Neural crest cell (in vitro differentiated cells): ENCODE measurements around the gene VSIG10L2. TPM values are rescaled to one million over a fixed set of nuclear protein-coding genes. Genes with fewer than 3 reads are reported as not detected.

Experiments
- DNase-seq: peaks from one replicate; pipeline ENCODE4 v3.0.0; 2021; ENCODE audit warnings: low read depth, mixed read lengths, low spot score
- H3K27ac Mint-ChIP-seq: one replicate; pipeline ENCODE4 v1.8.0; 2021; ENCODE audit warnings: mild to moderate bottlenecking, mixed read lengths; ENCODE audit not compliant: unreplicated experiment
- H3K27me3 Mint-ChIP-seq: 2 replicates; pipeline ENCODE4 v1.8.0; 2021; ENCODE audit warnings: low read depth, mild to moderate bottlenecking, mixed read lengths
- H3K36me3 Mint-ChIP-seq: 2 replicates; pipeline ENCODE4 v1.8.0; 2021; ENCODE audit warnings: low read depth, mild to moderate bottlenecking, mixed read lengths
- H3K4me1 Mint-ChIP-seq: 2 replicates; pipeline ENCODE4 v1.8.0; 2021; ENCODE audit warnings: mixed read lengths
- H3K4me3 Mint-ChIP-seq: one replicate; pipeline ENCODE4 v1.8.0; 2021; ENCODE audit warnings: mild to moderate bottlenecking, mixed read lengths
- H3K9me3 Mint-ChIP-seq: 2 replicates; pipeline ENCODE4 v1.8.0; 2021; ENCODE audit warnings: mixed read lengths
- total RNA-seq: library from RNA; stranded (reverse); gene quantifications from 2 replicates; pipeline ENCODE4 v1.2.1, GENCODE V29; 2021
- TF ChIP-seq, protein P1 (sequence below): fragments of 200-600 bp; sonication (generic); conservative IDR thresholded peaks from 2 replicates; pipeline ENCODE4 v1.5.0; 2021; ENCODE audit warnings: antibody characterized with exemption, mild to moderate bottlenecking

Gene VSIG10L2
- total RNA-seq, 1 donor from 2014 or later, result not detected

DNA sequence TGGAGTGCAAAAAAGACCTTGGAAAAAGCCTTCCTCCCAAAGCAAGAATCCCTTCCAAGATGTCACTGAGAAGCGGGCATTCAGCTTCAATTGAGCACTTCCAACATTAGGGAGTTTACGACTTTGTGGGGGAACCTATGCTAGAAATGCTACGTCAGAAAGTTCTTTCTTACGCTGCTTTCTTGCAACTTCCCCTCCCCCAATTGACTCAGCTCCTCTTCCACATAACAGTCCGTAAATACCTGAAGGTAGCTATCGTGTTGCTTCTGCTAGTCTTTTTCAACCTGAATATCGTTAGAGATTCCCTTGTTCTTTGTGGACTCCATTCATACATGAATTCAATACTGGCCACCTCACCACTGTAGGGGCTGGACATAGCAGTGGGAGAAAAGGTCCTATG, 47.0 kb downstream of the VSIG10L2 start:
- Mint-ChIP-seq H3K9me3 (no peaks in the 10 kb centered on the region), H3K27me3 (no peaks in the 10 kb centered on the region), H3K36me3 (peaks cover 3% of the 10 kb centered on the region), H3K4me3 (no peak overlapping the region), H3K27ac (no peak overlapping the region), H3K4me1 (peaks cover 17% of the 10 kb centered on the region)
- DNase-seq, result no peak
- TF ChIP-seq, protein P1, sequence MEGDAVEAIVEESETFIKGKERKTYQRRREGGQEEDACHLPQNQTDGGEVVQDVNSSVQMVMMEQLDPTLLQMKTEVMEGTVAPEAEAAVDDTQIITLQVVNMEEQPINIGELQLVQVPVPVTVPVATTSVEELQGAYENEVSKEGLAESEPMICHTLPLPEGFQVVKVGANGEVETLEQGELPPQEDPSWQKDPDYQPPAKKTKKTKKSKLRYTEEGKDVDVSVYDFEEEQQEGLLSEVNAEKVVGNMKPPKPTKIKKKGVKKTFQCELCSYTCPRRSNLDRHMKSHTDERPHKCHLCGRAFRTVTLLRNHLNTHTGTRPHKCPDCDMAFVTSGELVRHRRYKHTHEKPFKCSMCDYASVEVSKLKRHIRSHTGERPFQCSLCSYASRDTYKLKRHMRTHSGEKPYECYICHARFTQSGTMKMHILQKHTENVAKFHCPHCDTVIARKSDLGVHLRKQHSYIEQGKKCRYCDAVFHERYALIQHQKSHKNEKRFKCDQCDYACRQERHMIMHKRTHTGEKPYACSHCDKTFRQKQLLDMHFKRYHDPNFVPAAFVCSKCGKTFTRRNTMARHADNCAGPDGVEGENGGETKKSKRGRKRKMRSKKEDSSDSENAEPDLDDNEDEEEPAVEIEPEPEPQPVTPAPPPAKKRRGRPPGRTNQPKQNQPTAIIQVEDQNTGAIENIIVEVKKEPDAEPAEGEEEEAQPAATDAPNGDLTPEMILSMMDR, result no peak

- no peaks in the 10 kb centered on the region for H3K9me3 Mint-ChIP-seq
- H3K36me3 Mint-ChIP-seq, result peaks cover 4% of the 10 kb centered on the region
- no peak overlapping the region for H3K4me3 Mint-ChIP-seq
- peaks cover 17% of the 10 kb centered on the region for H3K4me1 Mint-ChIP-seq
- H3K27me3 Mint-ChIP-seq, result no peaks in the 10 kb centered on the region
- TF ChIP-seq, protein P1, result no peak
- no peak overlapping the region for H3K27ac Mint-ChIP-seq
- no peak for DNase-seq
Measured at GRCh38 chr11:125994509-125994908, 48.7 kb downstream of the VSIG10L2 start.

DNA sequence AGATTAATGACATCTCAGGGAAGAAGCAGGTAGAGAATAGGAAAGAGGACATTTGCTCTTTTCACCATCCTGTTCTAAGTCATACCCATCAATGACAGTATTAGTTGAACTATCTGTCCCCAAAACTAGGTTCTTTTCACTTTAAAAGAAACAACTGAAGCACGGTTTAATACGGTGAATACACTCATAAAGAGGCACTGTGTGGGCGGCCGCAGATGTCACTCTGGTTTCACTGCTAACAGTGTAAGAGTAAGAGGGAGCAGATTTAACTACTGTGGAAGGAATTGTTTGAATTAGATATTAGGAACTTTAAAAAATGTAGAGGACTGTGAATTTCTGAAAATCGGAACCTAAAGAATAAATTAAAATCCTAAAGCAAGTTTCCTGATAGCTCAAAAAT, 49.5 kb downstream of the VSIG10L2 start:
- Mint-ChIP-seq H3K4me3 (no peak overlapping the region), H3K36me3 (peaks cover 7% of the 10 kb centered on the region)
- no peak for DNase-seq

DNA sequence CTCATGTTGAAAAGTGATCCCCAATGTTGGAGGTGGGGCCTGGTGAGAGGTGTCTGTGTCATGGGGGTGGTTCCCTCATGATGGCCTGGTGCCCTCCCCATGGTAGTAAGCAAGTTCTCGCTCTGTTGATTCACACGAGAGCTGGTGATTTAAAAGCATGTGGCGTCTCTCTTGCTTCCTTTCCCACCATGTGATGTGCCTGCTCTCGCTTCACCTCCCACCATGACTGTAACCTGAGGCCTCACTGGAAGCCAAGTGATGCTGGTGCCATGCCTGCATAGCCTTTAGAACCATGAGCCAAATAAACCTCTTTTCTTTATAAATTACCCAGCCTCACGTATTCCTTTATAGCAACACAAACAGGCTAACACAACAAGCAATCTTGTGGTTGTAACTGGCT, 52.4 kb downstream of the VSIG10L2 start:
- no peak for DNase-seq
- peaks cover 18% of the 10 kb centered on the region for H3K36me3 Mint-ChIP-seq

More for the DNA sequence above, 49.5 kb downstream of the VSIG10L2 start:
- no peak overlapping the region for H3K27ac Mint-ChIP-seq
- no peaks in the 10 kb centered on the region for H3K9me3 Mint-ChIP-seq
- H3K27me3 Mint-ChIP-seq, result no peaks in the 10 kb centered on the region
- TF ChIP-seq, protein P1, result no peak
- H3K4me1 Mint-ChIP-seq, result peaks cover 17% of the 10 kb centered on the region

GRCh38 chr11:125999234-125999880, 53.5 kb downstream of the VSIG10L2 start:
- Mint-ChIP-seq H3K4me3 (no peak overlapping the region), H3K9me3 (no peaks in the 10 kb centered on the region), H3K4me1 (peaks cover 14% of the 10 kb centered on the region), H3K27me3 (no peaks in the 10 kb centered on the region), H3K36me3 (peaks cover 18% of the 10 kb centered on the region), H3K27ac (no peak overlapping the region)
- DNase-seq, result no peak
- TF ChIP-seq, protein P1, result no peak

More for the DNA sequence above, 52.4 kb downstream of the VSIG10L2 start:
- peaks cover 17% of the 10 kb centered on the region for H3K4me1 Mint-ChIP-seq
- no peak overlapping the region for H3K4me3 Mint-ChIP-seq
- H3K9me3 Mint-ChIP-seq, result no peaks in the 10 kb centered on the region
- TF ChIP-seq, protein P1, result no peak
- no peaks in the 10 kb centered on the region for H3K27me3 Mint-ChIP-seq
- no peak overlapping the region for H3K27ac Mint-ChIP-seq
